ENCODE results near the gene HTATSF1.

HTATSF1 gene

GRCh38 chrX:136542281-136542680 is 44.9 kb downstream of the HTATSF1 start:
- Mint-ChIP-seq H3K4me3 (no peak overlapping the region), H3K27ac (no peak overlapping the region), H3K9me3 (peaks cover 4% of the 10 kb centered on the region), H3K27me3 (ENCODE audit: low read depth) (peaks cover 4% of the 10 kb centered on the region), H3K36me3 (ENCODE audit: low read depth) (no peaks in the 10 kb centered on the region), H3K4me1 (no peaks in the 10 kb centered on the region)
- no peak for TF ChIP-seq CTCF (IDR thresholded peaks at IDR 0.05; ENCODE audit: unreplicated experiment in 3 of 3)

GRCh38 chrX:136546371-136546781 is 49.0 kb downstream of the HTATSF1 start:
- Mint-ChIP-seq H3K27me3 (ENCODE audit: low read depth) (no peaks in the 10 kb centered on the region), H3K4me1 (no peaks in the 10 kb centered on the region), H3K27ac (no peak overlapping the region), H3K9me3 (peaks cover 4% of the 10 kb centered on the region), H3K4me3 (no peak overlapping the region), H3K36me3 (ENCODE audit: low read depth) (no peaks in the 10 kb centered on the region)
- TF ChIP-seq CTCF (IDR thresholded peaks at IDR 0.05; ENCODE audit: unreplicated experiment in 3 of 3), result no peak

- Mint-ChIP-seq H3K36me3 (ENCODE audit: low read depth) (no peaks in the 10 kb centered on the region), H3K4me1 (no peaks in the 10 kb centered on the region), H3K27ac (no peak overlapping the region), H3K4me3 (no peak overlapping the region), H3K9me3 (peaks cover 4% of the 10 kb centered on the region), H3K27me3 (ENCODE audit: low read depth) (no peaks in the 10 kb centered on the region)
- no peak for TF ChIP-seq CTCF (IDR thresholded peaks at IDR 0.05; ENCODE audit: unreplicated experiment in 3 of 3)
Measured at GRCh38 chrX:136549226-136549625, 51.8 kb downstream of the HTATSF1 start.

GRCh38 chrX:136551410-136551809 is 54.0 kb downstream of the HTATSF1 start:
- Mint-ChIP-seq H3K27me3 (ENCODE audit: low read depth) (no peaks in the 10 kb centered on the region), H3K4me3 (no peak overlapping the region), H3K4me1 (no peaks in the 10 kb centered on the region), H3K27ac (no peak overlapping the region), H3K9me3 (no peaks in the 10 kb centered on the region), H3K36me3 (ENCODE audit: low read depth) (no peaks in the 10 kb centered on the region)
- TF ChIP-seq CTCF (IDR thresholded peaks at IDR 0.05; ENCODE audit: unreplicated experiment in 3 of 3), result no peak

GRCh38 chrX:136555694-136556093 is 58.3 kb downstream of the HTATSF1 start:
- Mint-ChIP-seq H3K4me1 (no peaks in the 10 kb centered on the region), H3K27ac (no peak overlapping the region), H3K9me3 (no peaks in the 10 kb centered on the region), H3K4me3 (no peak overlapping the region), H3K27me3 (ENCODE audit: low read depth) (no peaks in the 10 kb centered on the region), H3K36me3 (ENCODE audit: low read depth) (no peaks in the 10 kb centered on the region)
- no peak for TF ChIP-seq CTCF (IDR thresholded peaks at IDR 0.05; ENCODE audit: unreplicated experiment in 3 of 3)
